ENCODE results near the gene ZNF618.
"Not testable (repeated sequence)": the region's sequence is repeated elsewhere in the genome, so short reads cannot be mapped to it uniquely, and the experiment has no call there.

Gene ZNF618

DNA sequence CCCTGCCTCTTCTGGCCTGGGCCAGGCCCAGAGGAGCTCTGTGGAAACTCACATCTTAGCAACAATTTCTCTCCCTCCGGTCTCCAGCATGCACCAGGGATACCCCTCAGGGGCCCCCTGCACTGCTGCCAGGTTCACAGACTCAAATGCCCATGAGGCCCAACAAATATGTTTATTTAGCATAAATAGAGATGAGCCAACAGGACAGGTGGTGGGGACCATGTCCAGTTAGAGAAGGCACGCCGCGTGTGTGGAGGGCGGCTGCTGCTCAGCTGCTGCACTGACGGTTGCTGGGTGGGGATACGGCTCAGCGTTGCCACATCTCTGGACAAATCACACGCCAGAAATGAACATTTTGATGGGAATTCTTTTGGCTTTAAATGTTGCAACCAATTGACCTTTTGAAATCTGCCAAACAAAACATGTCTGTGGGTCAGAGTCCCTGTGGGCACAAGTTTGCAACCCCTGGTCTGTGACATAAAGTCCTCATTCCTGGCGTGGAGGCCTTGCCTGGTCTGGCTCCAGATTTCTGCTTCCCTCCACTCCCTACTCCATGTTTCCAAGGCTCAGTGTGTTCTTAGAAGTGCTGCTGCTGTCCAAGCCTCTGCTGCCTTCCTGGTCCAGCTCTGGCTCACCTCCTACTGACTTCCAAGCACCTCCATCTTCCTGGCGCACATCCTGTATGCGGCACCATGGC is 113.1 kb downstream of the ZNF618 start:
- no peak for DNase-seq

DNA sequence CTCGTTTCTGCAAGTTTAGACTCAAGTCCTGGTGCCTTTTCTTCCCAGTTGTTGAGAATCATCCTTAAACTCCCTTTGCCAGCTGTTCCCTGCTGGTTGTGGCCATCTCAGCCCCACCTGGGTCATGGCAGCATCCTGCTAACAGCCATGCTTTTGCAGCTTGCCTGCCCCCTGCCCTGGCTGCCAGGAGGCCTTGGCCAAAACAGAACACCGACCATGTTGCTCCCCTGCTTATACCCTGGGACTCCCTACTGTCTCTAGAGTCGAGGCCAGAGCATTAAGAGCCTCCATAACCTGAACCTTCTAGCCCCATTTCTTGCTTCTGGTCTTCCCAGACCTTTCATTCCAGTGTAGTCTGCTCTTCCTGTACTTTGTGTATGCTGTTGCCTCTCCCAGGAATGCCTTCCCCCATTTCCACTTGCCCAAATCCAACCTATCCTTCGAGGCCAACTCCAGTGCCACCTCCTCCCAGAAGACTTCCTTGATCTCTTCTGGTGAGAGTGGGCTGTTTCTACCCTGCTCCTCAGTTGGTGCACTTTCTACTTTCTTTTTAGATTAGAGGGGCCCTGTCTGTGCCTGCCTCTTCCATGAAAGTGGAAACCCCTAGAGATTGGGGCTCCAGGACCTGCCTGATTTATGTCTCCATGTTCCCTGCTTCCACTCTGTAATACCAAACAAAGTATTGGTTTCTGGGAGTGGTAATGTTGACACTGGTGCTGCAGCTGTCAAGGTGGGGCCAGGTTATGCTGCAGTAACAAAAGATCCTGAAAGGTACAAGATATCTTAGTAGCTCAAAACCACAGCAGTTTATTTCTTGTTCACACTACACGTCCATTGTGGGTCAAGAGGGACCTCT is 113.8 kb downstream of the ZNF618 start:
- DNase-seq, result no peak

DNA sequence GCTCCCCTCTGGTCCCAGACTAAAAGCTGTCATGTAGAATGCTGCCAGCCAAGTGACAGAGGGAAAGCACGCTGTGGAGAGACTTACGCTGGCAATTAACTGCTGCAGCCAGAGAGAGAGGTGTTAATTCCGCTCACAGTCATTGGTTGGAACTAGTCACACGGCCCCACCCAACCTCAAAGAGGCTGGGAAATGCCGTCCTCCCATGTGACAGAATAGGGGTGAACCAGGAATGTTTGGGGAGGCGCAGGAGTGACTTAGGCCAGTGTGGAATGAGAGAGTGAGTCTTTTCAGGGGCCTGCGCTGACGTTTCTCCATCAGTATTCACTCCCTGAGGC is 114.4 kb downstream of the ZNF618 start:
- no peak for DNase-seq

DNA sequence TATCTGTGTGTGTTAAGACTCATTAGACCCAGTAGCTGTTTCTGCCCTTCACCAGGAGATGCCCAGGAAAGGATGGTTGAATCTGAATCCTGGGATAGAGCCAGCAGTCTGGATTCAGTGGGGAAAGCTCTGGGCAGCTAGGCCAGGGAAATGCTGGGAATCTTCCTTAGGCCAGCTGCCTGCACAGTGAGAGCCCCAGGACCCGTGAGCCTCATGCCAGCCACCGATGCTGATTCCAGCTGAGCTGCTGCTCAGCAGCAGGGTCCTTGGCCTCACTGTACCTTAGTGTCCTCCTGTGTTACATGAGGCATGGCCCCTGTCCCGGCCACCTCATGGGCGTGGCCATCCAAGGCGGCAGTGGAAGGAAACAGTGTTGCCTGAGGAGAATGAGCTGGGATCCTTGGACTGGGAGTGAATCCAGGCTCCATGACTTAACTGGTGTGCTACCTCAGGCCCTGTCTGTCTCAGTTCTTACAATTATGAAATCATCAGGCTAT is 114.9 kb downstream of the ZNF618 start:
- DNase-seq, result no peak

DNA sequence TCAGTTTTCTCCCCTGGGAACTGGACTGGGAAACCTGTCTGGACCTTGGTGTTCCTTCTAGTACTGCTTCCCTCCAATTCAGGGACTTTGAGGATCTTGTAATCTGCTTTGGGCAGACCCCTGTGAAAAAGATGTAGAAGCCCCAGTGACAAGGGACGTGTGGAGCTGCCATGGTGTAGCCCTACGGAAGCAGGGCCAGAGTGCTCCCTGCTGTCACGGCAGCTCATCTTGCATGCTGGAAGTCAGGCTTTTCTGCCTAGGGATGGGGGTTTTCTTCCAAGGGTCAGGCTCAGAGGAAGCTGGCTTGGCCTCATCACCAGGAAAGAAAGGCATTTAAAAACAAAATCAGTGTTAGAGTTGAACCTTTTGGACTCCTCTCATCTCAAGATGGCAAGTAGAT is 115.6 kb downstream of the ZNF618 start:
- DNase-seq, result no peak

DNA sequence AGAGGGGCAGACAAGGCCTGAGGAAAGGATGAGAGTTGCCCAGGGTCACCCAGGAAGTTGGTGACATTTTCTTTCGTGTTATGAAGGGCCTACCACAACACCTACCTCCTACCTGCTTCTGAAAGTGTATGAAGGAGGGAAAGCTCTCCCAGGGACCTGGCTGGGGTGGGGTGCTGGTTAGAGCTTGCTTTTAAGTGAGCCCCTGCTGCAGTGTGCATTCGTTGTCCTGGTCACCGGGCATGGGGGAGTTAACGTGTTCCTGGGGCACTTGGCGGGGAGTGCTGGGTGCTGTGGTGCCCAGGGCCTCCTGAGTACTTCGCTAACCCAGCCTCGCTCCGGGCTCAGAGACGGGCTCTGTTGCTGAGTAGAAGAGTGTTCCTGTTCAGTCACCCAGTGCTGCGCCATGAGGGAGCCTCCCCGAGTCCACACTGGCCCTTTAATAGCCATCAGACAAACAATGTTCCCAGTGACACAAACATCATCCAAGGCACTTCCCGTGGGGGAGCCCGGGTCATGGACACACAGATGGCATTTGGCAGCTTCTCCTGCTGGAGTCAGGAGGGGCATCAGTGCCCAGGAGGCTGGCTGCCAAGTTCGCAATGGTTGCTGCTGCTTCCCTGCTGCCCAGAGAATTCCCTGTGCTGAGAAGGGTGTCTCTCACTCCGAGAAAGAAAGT is 116.3 kb downstream of the ZNF618 start:
- DNase-seq, result peak in 1 of 2 donors; percentile 7

DNA sequence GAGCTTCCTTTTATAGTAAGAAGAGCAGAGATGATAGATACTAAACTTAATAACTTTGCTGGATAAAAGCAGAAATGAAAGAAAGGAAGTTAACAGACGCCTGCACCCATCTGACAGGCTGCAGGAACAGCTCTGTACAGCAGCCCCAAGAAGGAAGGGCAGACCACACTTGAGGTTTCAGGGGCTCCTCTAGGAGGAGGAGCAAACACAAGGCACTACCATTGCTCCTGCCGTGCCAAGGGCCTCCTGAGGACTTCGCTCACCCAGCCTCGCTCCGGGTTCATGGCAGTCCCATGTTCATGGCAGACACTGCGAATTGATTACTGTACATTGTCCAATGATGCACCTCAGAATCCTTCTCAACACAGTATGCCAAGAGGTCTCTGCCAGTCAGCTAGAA is 116.9 kb downstream of the ZNF618 start:
- DNase-seq, result peak in 1 of 2 donors; percentile 11

DNA sequence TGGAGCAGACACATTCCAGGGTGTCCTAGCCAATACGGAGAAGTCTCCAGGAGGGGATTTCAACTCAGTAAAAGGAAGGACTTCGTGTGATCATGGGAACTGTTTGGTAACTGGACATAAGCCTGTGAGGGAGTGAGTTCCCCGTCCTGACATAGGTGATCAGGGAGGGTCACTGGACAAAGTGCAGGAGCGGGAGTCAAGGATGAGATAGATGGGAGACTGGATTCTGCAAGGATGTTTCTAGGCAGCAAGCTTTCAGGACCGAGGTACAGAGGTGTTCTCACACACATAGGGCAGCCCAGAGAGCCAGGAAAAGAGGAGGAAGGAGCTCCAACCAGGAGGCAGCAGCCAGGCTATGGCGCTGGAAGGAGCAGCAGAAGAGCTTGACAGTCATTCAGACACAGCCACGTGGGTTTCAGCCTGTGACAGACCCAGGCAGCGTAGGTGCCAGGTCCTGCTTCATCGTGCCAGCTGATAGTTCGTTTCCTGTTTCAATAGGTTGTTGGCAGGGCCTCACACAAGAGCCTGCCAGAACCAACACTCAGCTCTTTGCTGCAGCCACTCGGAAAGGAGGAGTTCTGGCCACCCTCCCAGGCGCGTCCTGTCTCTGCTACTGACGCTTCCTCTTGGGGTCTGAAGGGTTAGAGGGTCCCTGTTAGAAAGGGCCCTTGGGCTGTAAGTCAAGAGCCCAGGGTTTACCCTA is 117.9 kb downstream of the ZNF618 start:
- DNase-seq, result peak in 1 of 2 donors; percentile 9

DNA sequence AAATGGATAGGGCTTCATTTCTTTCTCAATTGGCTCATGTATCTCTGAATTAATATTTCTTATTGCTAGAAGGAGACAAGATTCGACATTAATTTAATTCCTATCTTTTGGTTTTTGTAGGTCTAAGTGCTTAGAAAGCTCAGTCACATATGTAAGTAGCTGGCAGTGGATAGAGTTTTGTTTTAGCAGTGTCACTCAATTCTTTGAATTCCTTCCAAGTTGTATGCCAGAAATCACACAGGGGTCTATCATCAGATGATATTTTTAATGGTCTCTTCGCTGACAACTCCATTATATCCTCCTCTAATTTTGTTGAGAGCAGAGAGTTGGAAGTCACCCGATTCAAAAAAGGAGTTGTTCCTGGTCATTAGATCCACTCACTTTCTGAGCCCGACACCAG is 119.3 kb downstream of the ZNF618 start:
- DNase-seq, result no peak

DNA sequence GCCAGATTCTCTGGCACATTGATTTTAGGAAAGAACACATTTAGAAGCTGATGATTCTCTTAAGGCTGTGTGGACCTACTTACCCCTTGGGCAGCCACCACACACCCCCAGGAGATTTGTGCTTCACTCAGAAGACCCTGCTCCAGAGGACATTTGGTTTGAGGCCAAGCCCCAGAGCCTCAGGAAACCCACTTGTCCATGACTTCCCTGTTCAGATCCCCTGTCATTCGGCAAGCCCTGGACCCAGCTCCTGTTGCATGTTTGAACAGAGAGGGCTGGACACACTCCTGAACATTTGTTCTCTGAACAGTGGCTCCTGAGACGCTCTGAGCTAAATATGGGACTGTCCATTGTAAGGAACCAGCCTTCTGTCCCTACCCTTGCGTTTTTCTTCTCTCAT is 119.9 kb downstream of the ZNF618 start:
- peak in 1 of 2 donors; percentile 4 for DNase-seq

DNA sequence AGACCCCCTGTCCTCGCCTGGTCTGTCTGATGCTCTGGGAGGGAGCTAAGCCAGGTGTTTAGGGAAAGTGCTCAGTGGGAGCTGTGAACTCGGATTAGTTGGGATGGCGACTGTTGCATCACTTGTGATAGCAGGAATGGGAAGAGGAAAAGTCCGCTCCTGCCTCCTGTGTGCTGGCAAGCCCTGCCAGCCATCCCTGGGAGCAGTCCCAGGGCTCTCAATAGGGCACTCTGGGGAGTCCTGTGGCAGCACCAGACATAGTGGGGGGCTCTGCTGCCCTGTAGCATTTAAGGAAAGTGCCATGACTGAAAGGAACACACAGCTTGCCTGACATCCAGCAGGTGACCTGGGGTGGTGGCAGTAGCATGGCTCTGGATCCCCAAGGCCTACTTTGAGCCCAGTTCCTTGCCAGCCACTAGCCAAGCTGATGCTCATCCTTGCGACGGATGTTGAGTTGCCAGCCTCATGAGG is 120.5 kb downstream of the ZNF618 start:
- peak in 1 of 2 donors; percentile 3 for DNase-seq

DNA sequence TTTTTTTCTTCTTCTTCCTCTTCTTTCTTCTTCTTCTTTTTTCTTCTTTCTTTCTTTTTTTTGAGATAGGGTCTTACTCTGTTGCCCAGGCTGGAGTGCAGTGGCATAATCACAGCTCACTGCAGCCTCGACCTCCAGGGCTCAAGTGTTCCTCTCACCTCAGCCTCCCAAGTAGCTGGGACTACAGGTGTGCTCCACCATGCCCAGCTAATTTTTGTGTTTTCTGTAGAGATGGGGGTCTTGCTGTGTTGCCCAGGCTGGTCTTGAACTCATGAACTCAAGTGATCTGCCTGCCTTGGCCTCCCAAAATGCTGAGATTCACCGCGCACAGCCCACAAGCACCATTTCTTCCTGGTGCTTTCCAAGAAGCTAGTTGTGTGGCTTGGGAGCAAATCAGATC is 121.0 kb downstream of the ZNF618 start:
- not testable (repeated sequence) for DNase-seq

DNA sequence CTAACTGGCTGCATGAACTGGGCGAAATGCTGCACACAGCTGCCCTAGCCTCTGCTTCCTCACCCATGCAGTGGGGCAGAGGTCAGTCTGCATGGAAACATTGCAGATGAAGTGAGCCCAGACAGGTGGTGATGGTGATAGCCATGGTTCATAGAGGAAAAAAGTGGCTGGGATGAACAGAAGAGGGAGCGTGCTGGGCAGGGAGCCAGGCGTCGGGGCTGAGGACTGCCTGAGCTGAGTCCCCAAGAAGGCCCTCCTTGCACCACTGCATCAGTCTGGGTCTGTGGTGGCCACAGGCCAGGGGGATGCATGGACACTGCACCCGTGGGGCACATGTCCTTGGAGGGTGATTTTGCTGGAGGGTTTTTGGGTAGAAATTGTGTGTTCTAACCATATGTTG is 121.5 kb downstream of the ZNF618 start:
- DNase-seq, result peak in 1 of 2 donors; percentile 7

DNA sequence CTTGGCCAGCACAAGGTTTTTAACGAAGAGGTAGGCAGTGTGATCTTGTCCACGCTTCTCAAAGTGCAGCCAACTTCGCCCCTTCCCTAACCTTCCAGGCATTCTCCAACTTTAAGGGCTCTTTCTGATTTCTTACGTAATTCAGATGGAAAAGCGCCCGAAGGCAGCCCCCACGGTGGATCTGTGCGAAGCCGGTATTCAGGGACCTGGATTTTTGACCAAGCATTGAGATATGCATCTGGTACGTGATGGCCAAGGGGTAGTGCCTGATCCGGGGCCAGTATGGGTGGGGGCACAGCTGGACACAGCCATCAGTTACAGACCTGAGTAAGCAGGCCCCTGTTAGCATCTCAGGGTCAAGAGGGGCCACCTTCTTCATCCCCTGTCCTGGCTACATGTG is 122.0 kb downstream of the ZNF618 start:
- no peak for DNase-seq

DNA sequence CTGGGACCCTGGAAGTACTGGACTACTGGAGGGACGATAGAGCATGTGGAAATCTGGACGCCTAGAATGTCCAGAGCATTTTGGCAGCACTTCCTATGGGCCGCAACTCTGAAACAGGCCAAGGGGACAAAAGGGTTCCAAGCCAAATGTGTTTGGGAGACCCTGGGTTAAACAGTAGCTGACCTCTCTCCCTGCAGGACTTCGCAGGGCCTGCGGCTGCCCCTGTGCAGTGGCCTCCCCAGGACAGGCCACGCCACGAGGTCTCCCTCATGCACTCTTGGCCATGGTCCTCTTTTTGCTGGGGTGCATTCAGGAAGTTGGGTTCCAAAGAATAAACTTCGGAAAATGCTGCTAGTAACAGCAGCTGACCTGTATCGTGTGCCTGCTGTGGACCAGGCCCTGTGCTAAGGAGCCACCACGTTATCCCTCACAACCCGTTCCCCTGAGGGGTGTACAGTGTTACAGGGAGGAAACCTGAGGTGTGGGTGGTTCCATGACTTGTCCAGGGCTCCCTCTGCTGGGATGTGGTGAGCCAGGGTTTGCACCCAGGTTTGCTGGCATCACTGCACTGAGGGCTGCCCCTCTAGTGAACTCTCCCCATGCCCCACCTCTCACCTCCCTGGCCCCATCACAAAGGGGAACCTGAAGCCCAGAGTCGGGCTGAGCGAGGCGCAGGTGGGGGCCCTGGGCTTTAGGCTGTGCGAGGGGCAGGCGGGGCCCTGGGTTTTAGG is 122.6 kb downstream of the ZNF618 start:
- peak in 1 of 2 donors; percentile 7 for DNase-seq

DNA sequence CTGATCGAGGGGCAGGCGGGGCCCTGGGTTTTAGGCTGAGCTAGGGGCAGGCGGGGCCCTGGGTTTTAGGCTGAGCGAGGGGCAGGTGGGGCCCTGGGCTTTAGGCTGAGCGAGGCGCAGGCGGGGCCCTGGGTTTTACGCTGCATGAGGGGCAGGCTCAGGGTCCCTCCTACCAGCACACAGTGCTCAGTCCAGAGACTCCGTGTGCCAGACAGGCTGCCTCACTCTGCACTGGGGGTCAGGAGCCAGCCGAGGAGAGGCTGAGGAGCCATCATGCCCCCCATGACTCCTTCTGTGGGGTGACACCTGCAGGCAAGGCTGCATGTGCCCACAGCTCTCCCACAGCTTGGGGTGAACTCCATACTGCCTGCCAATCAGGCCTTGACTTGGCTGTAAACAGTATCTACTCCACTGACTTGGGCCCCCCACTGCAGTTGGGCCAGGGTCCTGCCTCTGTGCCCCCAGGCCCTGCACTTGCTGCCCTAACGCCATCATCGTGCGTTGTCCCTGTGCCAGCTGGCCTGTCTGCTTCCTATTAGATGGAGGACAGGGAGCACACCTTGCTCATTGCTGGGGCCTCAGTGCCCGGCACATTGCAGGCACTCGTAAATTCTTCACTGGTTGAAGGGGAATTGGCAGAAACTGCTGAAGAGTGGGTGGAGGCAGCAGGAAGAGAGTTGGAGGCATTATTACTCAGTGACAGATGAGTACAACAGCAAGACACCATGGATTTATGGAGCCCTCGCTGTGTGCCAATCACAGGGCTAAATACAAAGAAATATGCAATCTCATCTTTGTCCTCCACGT is 123.3 kb downstream of the ZNF618 start:
- DNase-seq, result peak in 1 of 2 donors; percentile 7

DNA sequence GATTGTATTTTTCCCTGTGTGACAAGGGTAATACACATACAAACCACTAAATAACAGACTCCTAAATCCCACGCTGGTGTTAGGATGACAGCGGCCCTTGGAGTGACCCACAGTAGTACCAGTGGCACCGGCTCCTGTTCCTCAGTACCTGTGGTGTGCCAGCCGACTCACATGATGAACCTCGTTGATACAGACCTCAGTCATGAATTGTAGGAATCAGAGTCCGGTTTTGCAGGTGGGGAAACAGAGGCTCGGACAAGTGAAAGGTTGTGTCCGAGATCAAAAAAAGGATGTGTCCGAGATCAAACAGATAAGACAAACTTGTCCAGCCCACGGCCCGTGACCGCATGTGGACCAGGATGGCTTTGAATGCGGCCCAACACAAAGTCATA is 124.0 kb downstream of the ZNF618 start:
- no peak for DNase-seq

DNA sequence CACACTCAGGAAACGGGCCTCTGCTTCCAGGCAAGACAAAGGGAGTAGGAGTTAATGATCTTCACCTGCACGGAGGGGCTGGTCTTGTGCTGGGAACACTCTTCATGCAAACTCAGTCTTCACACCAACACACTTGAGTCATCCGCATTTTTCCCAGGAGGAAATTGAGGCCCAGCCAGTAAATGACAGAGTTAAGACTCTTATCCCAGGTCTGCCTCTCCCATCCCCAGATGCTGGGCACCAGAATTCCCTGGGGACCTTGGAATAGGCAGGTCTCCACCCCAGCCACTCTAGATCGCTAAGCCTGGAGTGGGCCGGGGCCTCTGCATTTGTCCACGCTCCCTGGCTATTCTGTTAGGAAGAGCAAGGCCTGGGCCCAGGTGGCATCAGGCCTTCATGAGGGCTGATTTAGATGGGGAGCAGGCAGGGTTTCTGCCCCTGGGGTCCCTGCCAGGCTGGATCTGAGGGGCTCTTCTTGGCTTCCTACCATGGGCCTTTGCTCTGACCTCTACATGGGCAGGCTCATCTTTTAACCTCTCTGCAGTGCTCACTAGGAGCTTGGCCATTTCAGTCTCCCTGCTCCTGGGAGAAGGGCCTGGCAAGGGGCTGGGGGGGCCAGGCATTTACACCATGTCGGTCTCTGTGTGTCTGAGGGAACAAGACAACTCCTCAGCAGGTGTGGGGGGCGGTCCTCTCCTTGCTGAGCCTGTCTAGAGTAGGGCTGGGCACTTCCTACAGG is 124.7 kb downstream of the ZNF618 start:
- DNase-seq, result no peak

DNA sequence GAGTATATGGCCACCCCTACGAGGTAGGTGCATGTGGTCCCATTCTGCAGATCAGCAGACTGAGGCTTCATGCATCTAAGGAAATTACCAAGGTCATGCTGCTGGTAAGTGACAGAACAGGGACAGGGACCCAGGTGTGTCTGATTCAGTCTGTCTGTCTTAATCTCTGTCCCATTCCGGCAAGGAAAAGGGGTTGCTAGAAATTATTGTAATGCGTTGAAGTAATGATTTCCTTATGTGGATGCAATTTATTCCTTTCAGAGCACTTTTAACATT is 125.2 kb downstream of the ZNF618 start:
- no peak for DNase-seq

DNA sequence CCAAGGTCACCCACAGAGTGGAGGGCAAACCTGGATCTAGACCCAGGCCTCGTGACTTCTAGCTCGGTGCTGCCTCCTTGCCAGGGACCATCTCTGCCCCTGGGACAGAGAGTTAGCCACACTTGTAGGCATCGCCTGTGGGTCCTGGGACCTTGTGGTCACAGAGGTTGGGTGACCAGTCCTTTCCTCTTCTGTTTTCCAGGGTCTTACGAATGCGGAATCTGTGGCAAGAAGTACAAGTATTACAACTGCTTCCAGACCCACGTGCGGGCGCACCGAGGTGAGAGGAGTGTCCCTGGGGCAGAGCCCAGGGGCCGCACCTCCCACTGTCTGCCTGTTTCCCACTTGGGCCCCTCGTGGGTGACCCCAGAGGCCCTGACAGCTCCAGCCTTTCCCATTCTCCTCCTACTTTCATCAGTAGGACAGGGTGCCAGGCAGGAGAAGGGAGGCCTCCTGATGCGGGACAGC is 125.7 kb downstream of the ZNF618 start:
- DNase-seq, result peak in 1 of 2 donors; percentile 11

All from CD4-positive, alpha-beta T cell treated with Interleukin-4 for 1 hour (primary cell).